Measurements from ENCODE around the gene HLA-DQB2.

GRCh38 chr6:32744776-32745175, 18.6 kb downstream of the HLA-DQB2 start:
- no peak for TF ChIP-seq EZH2 (IDR thresholded peaks at IDR 0.05; ENCODE audit: low read length, missing control alignments)
- TF ChIP-seq CTCF (conservative IDR thresholded peaks at IDR 0.05 in 1 of 2, IDR thresholded peaks at IDR 0.05 in 1 of 2; ENCODE audit: low read depth in 1 of 2, low read length in 2 of 2): no peak
